Stimulated activated CD4-positive, alpha-beta T cell treated with anti-CD3 and anti-CD28 coated beads, TNF-alpha, amount 100 ng/mL, for 48 hours (primary cell): Measurements from ENCODE around the gene PYGM.
A peak's percentile ranks its signal among the peaks of the same experiment; 100 is the strongest.

ENCODE experiments used
- DNase-seq, 3 donors: peaks; one replicate each; pipeline ENCODE4 v3.0.0-alpha.2; 2020; ENCODE audit warnings: low read depth in 3 of 3

The PYGM gene

DNA sequence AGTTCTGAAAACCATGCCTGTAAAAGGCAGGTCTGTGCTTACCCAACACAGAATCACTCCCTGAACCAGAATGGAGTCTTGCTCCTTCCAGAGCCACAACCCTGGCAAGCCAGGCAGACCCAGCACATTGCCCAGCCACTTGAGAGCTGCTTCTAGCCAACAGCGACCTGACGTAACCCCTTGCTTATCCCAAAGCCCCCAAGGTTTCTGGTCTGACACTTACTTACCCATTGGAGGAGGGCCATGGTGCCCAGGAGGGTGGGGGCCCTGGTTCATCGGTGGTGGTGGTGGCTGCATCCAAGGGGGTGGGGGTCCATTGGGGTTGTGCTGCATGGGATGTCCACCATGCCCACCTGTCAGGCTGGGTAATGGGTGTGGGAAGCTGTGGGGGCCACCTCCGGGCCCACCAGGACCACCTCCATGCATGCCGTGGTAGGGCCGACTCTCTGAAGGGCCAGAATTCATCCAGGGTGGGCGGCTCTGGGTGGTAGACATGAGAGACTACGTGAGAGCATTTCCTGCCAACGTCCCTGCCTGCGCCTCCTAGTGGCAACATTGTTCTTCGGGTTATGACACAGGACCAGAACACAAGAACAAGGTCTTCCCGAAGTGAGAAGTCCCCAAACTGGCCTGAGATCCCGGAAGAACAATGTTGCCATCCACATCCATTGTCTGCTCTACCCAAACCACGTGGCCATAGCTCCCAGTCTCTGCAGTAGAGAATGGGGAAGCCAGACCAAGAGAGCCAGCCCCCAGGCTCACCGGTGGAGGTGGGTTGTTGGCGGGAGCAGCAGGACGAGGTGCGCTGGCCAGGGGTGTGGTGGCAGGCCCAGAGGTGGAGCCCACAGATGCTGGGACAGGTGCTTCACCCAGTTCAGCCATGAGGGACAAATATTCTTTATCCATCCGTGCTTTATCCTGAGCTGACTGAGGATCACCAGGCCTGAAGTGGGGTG is 7.8 kb upstream of the PYGM start:
- DNase-seq = peak; percentile 56 to 87 (median 80)

DNA sequence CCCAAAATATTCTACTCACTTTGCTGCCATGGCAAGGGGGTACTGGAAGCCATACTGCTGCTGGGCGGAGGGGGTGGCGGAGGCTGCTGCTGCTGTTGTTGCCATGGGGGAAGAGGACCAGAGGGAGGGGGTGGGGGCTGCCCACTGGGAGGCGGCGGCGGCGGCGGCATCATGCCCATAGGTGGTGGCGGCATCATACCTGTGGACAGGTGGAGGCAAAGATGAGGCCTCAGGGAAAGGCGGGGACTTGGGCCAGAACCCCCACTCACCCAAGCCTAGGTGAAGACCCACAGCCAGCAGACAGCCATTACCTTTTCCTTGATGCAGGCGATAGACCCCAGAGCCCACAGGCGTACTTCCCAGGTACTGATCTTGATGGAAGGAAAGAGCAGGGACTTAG is 7.1 kb upstream of the PYGM start:
- no peak for DNase-seq

DNA sequence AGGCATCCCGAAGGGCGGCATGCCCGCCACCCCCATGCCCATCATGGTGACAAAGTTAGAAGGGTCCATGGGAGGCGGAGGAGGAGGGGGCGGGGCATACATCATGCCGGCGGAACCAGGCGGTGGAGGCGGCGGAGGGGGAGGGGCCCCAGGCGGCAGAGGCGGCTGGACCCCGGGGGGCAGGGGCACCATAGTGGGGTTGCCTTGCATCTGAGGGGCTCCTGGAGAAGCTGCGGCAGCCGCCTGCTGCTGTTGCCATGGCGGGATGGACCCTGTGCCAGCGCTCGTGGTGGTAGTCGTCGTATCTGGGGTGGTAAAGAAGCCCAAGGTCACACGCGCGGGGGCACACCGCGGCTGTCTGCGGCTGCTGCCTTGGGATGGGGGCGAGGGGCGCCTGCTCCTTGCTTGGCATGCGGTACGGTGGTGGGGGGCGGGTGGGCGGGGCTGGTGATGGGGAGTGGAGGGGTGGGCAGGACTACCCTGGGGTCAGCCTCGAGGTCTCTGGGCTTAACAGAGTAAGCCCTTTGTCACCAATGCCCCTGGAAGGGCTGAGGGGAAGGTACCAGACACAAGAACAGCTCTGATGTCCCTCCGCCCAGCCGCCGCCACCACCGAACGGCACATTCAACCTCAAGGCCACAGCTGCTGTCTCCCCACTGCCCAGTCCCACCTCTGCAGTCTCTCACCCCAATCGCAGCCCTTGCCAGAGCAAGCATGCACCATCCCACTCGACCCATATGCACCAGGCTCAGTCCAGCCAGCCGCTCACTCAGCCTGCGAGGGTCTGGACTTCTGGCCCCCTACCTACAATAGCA is 6.3 kb upstream of the PYGM start:
- DNase-seq = no peak

- no peak for DNase-seq
Observed at GRCh38 chr11:64765291-64765850, 5.6 kb upstream of the PYGM start.

DNA sequence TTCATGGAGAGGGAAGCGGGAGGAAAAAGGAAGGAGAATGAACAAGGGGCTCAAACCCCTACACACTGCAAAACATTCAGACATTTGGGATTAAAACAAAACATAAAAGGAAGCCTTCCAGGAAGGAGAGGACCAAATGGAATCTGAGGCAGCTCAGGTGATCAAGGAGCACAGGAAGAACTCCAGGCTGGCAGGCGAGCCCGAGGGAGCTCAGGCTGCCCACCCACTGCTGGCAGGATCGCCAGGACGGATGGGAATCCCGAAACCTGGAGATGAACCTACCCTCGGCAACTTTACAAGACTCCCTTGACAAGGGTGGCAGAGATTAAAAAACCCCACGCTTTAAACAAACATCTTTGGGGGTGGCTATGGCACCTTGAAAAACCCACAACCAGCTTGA is 5.0 kb upstream of the PYGM start:
- no peak for DNase-seq

- DNase-seq = no peak
Observed at GRCh38 chr11:64764040-64764611, 4.4 kb upstream of the PYGM start.

DNA sequence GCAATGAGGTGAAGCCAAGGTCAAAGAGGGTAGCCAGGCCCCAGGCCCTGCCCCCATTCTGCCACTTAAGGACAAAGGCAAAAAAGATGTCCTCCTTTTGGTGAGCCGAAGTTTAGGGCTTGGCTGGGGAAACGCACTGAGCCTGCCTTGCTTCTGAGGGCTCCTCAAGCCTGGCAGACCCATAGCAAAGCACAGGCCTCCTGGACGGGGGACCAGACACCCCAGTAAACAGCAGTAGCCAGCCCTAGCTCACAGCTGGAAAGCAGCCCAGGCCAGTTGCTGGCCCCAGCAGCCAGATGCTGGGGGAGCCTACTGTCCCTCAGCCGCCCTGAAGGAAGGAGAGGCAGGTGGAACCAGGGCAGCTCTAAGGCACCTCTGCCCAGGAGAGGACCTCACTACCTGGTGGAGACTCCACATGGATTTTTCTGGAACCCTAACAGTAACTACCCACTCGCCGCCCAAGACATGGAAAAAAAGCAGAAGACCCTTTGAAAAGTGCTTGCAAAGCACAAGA is 3.8 kb upstream of the PYGM start:
- DNase-seq = no peak

DNA sequence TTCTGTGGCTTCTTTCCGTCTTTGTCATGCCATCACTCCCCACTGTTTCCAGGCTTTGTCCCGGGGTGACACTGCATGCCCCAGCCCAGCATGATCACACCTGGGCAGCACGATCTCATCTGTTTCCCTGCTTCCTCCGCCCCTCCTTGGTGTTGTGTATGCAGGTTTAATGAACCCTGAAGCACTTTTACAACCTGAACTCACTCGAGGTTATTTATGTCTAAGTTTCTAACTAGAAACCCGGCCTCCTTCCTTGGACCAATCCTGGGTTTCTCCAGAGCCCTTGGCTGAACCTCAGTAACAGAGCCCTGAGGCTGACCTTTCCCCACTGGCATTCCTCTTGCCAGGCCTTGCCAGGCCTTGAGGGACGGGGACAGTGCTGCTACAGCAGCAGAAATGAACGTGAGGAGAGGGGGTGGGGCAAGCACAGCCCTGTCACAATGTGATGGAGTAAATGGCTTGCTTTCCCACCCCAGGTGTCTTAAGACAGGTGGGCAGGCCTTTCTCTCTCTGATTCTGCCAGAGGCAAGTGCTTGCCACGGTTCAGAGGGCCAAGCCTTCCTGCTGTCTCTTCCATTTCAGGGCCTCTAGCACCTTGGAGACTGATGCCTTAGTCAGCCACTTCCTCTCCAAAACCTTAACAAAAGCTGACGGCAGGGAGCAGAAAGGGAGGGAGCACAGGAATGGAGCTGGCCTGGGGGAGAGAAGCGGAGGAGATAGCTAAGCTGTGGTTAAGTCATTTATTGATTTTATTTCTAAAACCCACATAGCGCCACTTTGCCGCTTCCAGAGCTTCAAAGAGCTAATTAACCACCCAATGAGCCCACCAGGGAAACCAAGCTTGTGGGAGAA is 3.1 kb upstream of the PYGM start:
- DNase-seq = no peak

DNA sequence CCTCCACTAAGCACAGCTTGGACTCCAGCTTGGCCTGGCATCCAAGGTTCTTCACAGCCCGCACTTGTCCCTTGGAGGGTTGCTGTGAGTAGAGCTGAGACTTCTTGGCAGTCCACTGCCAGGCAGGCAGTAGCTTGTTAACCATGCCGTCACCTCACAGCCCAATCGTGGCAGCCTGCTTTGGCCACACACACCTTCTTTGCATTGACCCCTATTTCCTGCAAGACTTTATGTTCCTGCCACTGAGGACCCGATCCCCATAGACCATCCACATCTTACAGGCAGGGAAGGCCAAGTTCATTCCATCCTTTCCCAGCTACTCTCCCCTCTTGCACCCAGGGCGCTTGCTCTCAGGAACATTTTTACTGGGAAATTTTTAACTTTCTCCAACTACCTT is 2.5 kb upstream of the PYGM start:
- no peak for DNase-seq

DNA sequence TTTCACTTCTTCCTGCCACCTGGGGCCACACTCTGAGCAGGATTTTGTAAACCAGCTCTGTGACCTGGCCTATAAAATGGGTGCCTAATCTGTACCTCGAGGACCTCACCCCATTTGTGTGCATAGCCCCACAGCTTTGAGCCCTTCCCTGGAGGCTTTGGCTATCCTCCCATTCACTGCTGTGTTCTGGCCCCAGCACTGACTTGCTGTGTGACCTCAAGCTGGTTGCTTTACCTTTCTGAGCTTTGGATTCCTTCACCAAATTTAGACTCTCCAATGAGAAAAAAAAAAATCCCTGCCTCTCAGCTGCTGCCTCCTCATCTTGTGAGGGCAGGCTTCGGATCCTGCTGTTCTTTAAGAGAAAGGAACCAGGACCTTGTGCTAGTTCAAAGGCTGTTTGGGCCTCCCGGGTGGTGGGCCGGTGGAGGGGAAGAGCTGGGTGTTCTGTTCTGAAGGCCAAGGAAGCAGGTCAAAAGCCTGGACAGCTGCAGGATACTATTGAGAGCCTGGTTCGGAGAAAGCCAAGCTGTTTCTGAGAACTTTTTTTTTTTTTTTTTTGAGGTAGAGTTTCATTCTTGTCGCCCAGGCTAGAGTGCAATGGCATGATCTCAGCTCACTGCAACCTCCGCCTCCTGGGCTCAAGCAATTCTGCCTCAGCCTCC is 1.1 kb upstream of the PYGM start:
- no peak for DNase-seq

GRCh38 chr11:64759131-64759721 is 548 bp downstream of the PYGM start:
- DNase-seq = no peak

GRCh38 chr11:64758330-64759079 is 1.3 kb downstream of the PYGM start:
- no peak for DNase-seq

GRCh38 chr11:64757549-64758329 is 2.0 kb downstream of the PYGM start:
- no peak for DNase-seq

- no peak for DNase-seq
Observed at GRCh38 chr11:64755681-64756361, 4.0 kb downstream of the PYGM start.

- no peak for DNase-seq
Observed at GRCh38 chr11:64754919-64755662, 4.7 kb downstream of the PYGM start.

- DNase-seq = no peak
Observed at GRCh38 chr11:64754124-64754918, 5.5 kb downstream of the PYGM start.
